ENCODE results near the gene ALOXE3.

ALOXE3 gene

DNA sequence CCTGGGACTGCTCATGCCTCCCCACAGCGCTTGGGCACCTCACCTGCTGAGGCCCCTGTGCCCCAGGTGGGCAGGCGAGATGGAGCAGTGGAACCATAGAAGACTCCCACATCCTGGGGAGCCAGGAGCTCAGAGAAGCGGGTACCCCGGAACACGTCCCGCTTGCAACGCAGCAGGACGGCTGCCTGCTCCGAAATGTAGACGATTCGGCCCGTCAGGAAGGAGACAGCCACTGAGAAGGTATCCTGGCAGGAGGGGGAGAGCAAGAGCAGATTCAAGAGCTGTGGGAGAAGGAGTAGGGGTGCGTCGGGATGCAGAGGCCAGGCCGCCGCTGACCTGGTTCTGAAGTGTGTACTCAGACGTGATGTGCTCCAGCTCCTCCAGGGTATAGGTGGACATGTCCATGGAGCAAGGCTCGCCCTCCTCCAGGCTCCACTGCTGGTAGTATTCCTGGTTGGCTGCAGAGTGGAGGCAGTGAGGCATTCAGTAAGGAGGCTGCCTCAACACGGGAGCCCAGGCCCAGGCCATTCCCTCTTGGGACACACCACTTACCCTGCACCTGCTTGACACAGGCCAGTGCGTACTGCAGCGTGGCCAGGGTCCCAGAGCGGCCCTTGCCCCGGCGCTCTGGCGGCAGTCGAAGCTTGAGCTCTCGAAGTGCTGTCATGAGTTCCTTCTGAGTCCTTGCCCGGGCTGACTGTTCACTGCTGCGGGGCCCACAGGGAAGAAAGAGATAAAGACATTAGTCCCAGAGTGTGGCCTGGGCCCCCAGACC is 31.3 kb upstream of the ALOXE3 start:
- TF ChIP-seq, protein P1, sequence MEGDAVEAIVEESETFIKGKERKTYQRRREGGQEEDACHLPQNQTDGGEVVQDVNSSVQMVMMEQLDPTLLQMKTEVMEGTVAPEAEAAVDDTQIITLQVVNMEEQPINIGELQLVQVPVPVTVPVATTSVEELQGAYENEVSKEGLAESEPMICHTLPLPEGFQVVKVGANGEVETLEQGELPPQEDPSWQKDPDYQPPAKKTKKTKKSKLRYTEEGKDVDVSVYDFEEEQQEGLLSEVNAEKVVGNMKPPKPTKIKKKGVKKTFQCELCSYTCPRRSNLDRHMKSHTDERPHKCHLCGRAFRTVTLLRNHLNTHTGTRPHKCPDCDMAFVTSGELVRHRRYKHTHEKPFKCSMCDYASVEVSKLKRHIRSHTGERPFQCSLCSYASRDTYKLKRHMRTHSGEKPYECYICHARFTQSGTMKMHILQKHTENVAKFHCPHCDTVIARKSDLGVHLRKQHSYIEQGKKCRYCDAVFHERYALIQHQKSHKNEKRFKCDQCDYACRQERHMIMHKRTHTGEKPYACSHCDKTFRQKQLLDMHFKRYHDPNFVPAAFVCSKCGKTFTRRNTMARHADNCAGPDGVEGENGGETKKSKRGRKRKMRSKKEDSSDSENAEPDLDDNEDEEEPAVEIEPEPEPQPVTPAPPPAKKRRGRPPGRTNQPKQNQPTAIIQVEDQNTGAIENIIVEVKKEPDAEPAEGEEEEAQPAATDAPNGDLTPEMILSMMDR (IDR thresholded peaks at IDR 0.05; ENCODE audit: control insufficient read depth, extremely low read depth, insufficient read depth), result no peak
- DNase-seq (ENCODE audit: low read depth), result no peak
- no peak overlapping the region for H3K4me3 ChIP-seq (ENCODE audit: low read depth, low read length)

DNA sequence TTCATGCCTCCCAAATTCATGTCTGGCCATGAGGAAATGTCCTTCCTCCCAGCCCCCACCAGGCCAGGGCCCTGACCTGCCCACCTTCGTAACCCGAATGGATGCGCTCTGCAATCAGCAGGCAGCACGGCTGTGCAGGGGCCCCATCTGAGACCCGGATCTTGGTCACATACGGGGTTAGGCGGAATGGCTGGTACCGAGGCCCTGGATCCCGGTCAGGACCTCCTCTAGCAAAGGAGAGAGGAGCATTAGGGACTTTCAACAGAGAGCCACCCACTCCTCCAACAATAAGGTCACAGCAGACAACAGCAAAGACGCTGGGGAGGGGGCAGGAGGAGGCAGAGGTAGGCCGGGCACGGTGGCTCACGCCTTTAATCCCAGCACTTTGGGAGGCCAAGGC is 30.2 kb upstream of the ALOXE3 start:
- TF ChIP-seq, protein P1 (IDR thresholded peaks at IDR 0.05; ENCODE audit: control insufficient read depth, extremely low read depth, insufficient read depth), result no peak
- no peak overlapping the region for H3K4me3 ChIP-seq (ENCODE audit: low read depth, low read length)
- no peak for DNase-seq (ENCODE audit: low read depth)

DNA sequence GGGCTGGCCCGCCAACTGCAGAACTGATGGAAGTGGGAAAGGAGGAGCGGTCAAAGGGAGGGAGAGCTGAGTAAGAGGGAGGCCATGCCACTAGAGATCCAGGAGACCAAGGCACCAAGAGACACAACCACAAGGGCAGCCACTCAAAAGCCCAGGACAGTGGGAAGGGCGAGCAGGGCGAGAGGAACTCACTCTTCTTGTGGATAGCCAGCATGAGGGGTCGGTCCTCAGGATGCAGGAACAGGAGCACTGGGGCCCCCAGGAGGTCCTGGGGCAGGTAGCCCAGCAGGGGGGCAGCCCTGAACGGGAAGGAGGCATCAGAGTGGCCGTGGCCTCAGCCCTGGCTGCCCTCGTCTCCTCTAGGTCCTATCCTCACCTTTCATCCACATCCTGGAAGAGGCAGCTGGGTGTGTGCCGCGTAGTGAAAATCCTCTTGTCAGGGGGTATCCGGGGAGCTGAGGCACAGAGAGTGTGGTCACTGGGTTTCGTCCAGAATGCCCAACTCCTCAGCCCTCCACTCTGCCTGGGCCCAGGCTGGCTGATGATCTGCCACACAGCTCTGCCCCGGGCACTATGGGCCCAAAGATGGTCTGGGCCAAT is 29.6 kb upstream of the ALOXE3 start:
- DNase-seq (ENCODE audit: low read depth), result no peak
- H3K4me3 ChIP-seq (ENCODE audit: low read depth, low read length), result no peak overlapping the region
- TF ChIP-seq, protein P1 (IDR thresholded peaks at IDR 0.05; ENCODE audit: control insufficient read depth, extremely low read depth, insufficient read depth), result no peak

DNA sequence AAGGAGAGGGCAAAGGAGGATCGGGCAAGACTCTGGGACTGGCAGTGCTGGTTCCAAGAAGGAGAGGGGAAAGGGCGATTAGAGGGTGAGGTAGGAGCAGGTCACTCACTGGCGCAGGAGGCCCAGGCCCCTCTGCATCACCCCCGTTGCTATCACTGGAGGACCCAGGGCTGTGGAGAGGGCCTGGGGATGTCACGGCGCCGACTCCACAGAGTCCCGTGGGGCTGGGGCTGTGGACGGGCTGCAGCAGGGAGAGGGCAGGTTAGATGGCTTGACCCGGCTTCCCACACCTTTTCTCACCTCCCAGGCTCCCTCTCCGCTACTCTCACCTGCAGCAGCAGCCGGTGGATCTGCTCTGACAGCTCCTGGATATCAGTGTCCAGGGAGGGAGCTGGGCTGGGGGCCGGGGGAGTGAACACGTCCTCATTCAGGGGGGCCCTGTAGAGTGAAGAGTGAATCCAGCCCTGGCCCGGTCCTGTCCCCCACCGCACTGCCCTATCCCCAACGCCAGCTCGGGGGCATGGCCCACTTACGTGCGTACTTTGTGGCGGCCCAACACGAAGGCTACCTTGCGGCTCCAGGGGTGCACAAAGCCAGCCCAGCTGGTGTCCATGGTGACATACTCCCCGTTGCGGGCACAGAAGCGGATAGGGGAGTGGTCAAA is 29.0 kb upstream of the ALOXE3 start:
- no peak for DNase-seq (ENCODE audit: low read depth)
- no peak overlapping the region for H3K4me3 ChIP-seq (ENCODE audit: low read depth, low read length)
- TF ChIP-seq, protein P1 (IDR thresholded peaks at IDR 0.05; ENCODE audit: control insufficient read depth, extremely low read depth, insufficient read depth), result no peak

DNA sequence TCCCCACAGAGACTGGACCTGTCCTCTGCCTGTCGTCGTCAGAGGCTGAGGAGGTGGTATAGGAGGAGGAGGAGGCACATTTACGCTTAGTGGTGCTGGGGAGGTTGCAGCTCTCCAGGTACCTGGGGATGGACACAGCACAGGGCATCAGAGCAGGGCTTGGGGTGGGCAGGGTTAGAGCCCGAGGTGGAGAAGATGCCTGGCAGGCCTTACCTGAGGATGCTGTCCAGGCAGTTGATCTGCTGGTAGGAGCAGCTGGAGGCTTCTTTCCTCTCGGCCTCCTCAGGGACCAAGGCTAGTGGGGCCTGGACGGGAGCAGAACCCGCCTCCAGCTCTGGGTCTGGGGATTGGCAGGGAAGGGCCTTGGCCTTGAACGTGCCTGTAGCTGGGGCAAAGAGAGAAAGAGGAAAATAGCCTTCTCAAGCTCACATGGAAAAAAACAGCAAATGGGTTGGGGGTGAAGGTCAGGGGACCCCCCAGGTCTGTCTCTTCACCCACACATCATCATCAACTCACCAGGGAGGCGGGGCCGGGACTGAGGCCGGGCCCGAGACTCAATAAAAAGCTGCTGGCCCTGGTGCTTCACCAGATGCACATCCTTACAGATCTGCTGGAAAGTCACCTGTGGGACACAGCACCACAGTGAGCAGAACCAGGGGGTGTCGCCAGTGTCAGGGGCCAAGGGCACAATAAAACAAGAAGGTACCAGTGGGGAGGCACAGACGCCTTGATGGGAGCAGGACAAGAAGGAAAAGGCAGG is 28.2 kb upstream of the ALOXE3 start:
- H3K4me3 ChIP-seq (ENCODE audit: low read depth, low read length), result no peak overlapping the region
- no peak for DNase-seq (ENCODE audit: low read depth)
- TF ChIP-seq, protein P1 (IDR thresholded peaks at IDR 0.05; ENCODE audit: control insufficient read depth, extremely low read depth, insufficient read depth), result no peak

DNA sequence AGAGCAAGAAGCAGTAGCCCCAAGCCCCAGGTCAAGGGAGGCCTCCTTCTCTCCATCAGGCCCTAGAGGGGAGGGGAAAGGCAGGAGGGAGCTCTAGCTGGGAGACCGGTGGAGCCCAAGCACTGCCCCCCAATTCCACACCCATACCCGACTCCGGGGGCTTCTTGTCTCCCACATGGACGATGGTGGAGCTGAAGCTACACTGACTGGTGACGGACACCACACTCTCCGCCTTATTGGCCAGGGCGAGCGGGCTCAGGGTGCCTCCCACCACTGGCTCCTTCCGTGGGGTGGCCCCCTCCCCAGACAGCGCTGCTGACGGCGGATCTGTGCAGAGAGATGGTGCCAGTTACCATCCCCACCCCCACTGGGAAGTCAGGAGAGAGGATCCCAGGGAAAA is 27.5 kb upstream of the ALOXE3 start:
- TF ChIP-seq, protein P1 (IDR thresholded peaks at IDR 0.05; ENCODE audit: control insufficient read depth, extremely low read depth, insufficient read depth), result no peak
- no peak overlapping the region for H3K4me3 ChIP-seq (ENCODE audit: low read depth, low read length)
- no peak for DNase-seq (ENCODE audit: low read depth)

Measured in LNCaP clone FGC (cell line).